Measurements from ENCODE around the gene RAB41. TPM values are rescaled to one million over a fixed set of nuclear protein-coding genes. Genes with fewer than 3 reads are reported as not detected.

RAB41 gene
- polyA plus RNA-seq, 3 donors, result not detected

GRCh38 chrX:70332600-70332999 is 50.6 kb downstream of the RAB41 start:
- Mint-ChIP-seq H3K9me3 (no peaks in the 10 kb centered on the region), H3K4me1 (peaks cover 6% of the 10 kb centered on the region), H3K4me3 (no peak overlapping the region), H3K27me3 (ENCODE audit: low read depth in 3 of 3) (peaks cover 0 to 3% (median 0%) of the 10 kb centered on the region in 3 donors), H3K36me3 (peaks cover 17 to 34% of the 10 kb centered on the region in 2 donors), H3K27ac (no peak overlapping the region)
- TF ChIP-seq CTCF (IDR thresholded peaks at IDR 0.05), result no peak
- no CpG with 5 or more reads among the region's 1 CpG for WGBS (ENCODE audit: insufficient coverage)
- Histone ChIP-seq H3K36me3 (replicated peaks in 1 of 2; ENCODE audit: control insufficient read depth in 1 of 2, insufficient read depth in 2 of 2, low read length in 2 of 2) (peaks cover 7 to 64% of the 10 kb centered on the region in 2 donors), H3K9ac (ENCODE audit: insufficient read depth, low read length, poor library complexity, severe bottlenecking) (no peak overlapping the region), H4K20me1 (ENCODE audit: insufficient read depth, low read length) (no peaks in the 10 kb centered on the region), H3K4me3 (replicated peaks in 1 of 3; ENCODE audit: low read depth in 2 of 3, low read length in 3 of 3) (no peak overlapping the region), H3K9me3 (replicated peaks in 1 of 2; ENCODE audit: control insufficient read depth in 1 of 2, insufficient read depth in 1 of 2, low read length in 2 of 2) (no peaks in the 10 kb centered on the region), H3K4me1 (ENCODE audit: control insufficient read depth in 1 of 2, insufficient read depth in 2 of 2, low read length in 2 of 2) (no peaks in the 10 kb centered on the region), H3K79me2 (ENCODE audit: insufficient read depth, low read length) (no peaks in the 10 kb centered on the region), H2AFZ (ENCODE audit: insufficient read depth, low read depth, low read length, poor library complexity, severe bottlenecking) (no peak overlapping the region), H3K4me2 (replicated peaks; ENCODE audit: extremely low read depth, low read length, poor library complexity, severe bottlenecking) (no peak overlapping the region), H3K27ac (ENCODE audit: low read depth in 1 of 2, low read length in 2 of 2) (no peak overlapping the region), H3K27me3 (ENCODE audit: control insufficient read depth in 2 of 2, insufficient read depth in 2 of 2, low read length in 2 of 2) (no peaks in the 10 kb centered on the region)
- no peak for DNase-seq
- intact Hi-C loops (cut with micrococcal nuclease), result no loop called here

Small RNAs within 50 kb of the gene (small RNA-seq; reads per million reads assigned to genes)
- gene RNA5SP507 (ENCODE audit: insufficient read length, low read depth), result not detected

Other genes starting within 250 kb of the RAB41 start
- not detected for gene AWAT2, start 232.2 kb upstream of the RAB41 start, polyA plus RNA-seq
- gene OTUD6A, start 219.7 kb upstream of the RAB41 start, polyA plus RNA-seq, result not detected
- gene IGBP1, start 148.7 kb upstream of the RAB41 start, polyA plus RNA-seq, result 10 to 100 TPM; 55.7 to 60.4 (median 56.8) TPM
- gene DGAT2L6, start 104.7 kb upstream of the RAB41 start, polyA plus RNA-seq, result not detected
- gene AWAT1, start 47.5 kb upstream of the RAB41 start, polyA plus RNA-seq, result not detected
- under 1 TPM in 1 of 3 donors, not detected in 2; 0.36 TPM for gene P2RY4, start 22.0 kb upstream of the RAB41 start, polyA plus RNA-seq
- gene ARR3, start 13.8 kb upstream of the RAB41 start, polyA plus RNA-seq, result not detected
- 10 to 100 TPM; 16.9 to 18.9 (median 17.4) TPM for gene PDZD11, start 7.8 kb downstream of the RAB41 start, polyA plus RNA-seq
- gene KIF4A, start 7.9 kb downstream of the RAB41 start, polyA plus RNA-seq, result under 1 TPM in 1 of 3 donors, not detected in 2; 0.03 TPM
- not detected for gene GDPD2, start 141.1 kb downstream of the RAB41 start, polyA plus RNA-seq
- under 1 TPM in 2 of 3 donors, not detected in 1; 0.12 to 0.17 TPM for gene DLG3, start 162.7 kb downstream of the RAB41 start, polyA plus RNA-seq